DMS 273 (cell line): ENCODE results near the gene CRYBG3.
"Not testable (repeated sequence)": the region's sequence is repeated elsewhere in the genome, so short reads cannot be mapped to it uniquely, and the experiment has no call there.

Experiments
- DNase-seq: peaks from one replicate; lab custom pipeline; 2025; ENCODE audit not compliant: unreplicated experiment; lab: John Stamatoyannopoulos, UW

The CRYBG3 gene

GRCh38 chr3:97821774-97822358 is at the start of gene CRYBG3:
Gene CRYBG3 (plus strand): TSS chr3:97822011. CDS start chr3:97822207, 196 bp downstream.
- peak; percentile 98 for DNase-seq

- DNase-seq: no peak
Observed at GRCh38 chr3:97772926-97773325, 48.9 kb upstream of the CRYBG3 start.

GRCh38 chr3:97778152-97778551 is 43.7 kb upstream of the CRYBG3 start:
- DNase-seq: no peak

GRCh38 chr3:97793420-97794019 is 28.3 kb upstream of the CRYBG3 start:
- DNase-seq: peak; percentile 85

GRCh38 chr3:97795951-97796350 is 25.9 kb upstream of the CRYBG3 start:
- no peak for DNase-seq

GRCh38 chr3:97804471-97804870 is 17.3 kb upstream of the CRYBG3 start:
- DNase-seq: no peak

- DNase-seq: no peak
Observed at GRCh38 chr3:97810779-97811390, 10.9 kb upstream of the CRYBG3 start.

GRCh38 chr3:97815149-97815917 is 6.5 kb upstream of the CRYBG3 start:
- DNase-seq: no peak

GRCh38 chr3:97816811-97817210 is 5.0 kb upstream of the CRYBG3 start:
- peak; percentile 80 for DNase-seq

- peak; percentile 99 for DNase-seq
Observed at GRCh38 chr3:97817965-97818364, 3.8 kb upstream of the CRYBG3 start.

GRCh38 chr3:97820780-97821179 is 1.0 kb upstream of the CRYBG3 start:
- DNase-seq: no peak

- DNase-seq: peak; percentile 96
Observed at GRCh38 chr3:97821287-97821773, 481 bp upstream of the CRYBG3 start.

- DNase-seq: peak; percentile 84
Observed at GRCh38 chr3:97822359-97822775, 556 bp downstream of the CRYBG3 start.

- peak; percentile 63 for DNase-seq
Observed at GRCh38 chr3:97823046-97824004, 1.5 kb downstream of the CRYBG3 start.

GRCh38 chr3:97825101-97825500 is 3.3 kb downstream of the CRYBG3 start:
- DNase-seq: no peak

- no peak for DNase-seq
Observed at GRCh38 chr3:97827741-97828471, 6.1 kb downstream of the CRYBG3 start.

- no peak for DNase-seq
Observed at GRCh38 chr3:97829198-97829597, 7.4 kb downstream of the CRYBG3 start.

- no peak for DNase-seq
Observed at GRCh38 chr3:97830638-97831037, 8.8 kb downstream of the CRYBG3 start.

- DNase-seq: no peak
Observed at GRCh38 chr3:97831140-97831539, 9.3 kb downstream of the CRYBG3 start.

GRCh38 chr3:97833184-97833583 is 11.4 kb downstream of the CRYBG3 start:
- DNase-seq: not testable (repeated sequence)
